Esophagus (tissue), 2 donors: ENCODE results near the gene YY2. TPM values are rescaled to one million over a fixed set of nuclear protein-coding genes. Genes with fewer than 3 reads are reported as not detected.

ENCODE experiments used
- polyA plus RNA-seq, 2 donors: library from polyadenylated mRNA; stranded (reverse); fragments of 200-250 nt; gene quantifications; one replicate each; pipeline ENCODE4 v1.2.3, GENCODE V29; 2013
- donor health status: healthy with polysubstance abuse.
- donor health status: Bipolar disorder and iron deficiency.

YY2 gene
- polyA plus RNA-seq, 2 donors, result 0.71 to 0.77 TPM

Other genes with a start within 250 kb of the YY2 start
- under 1 TPM; 0.01 to 0.04 TPM for gene KLHL34, start 197.7 kb upstream of the YY2 start, polyA plus RNA-seq
- gene SMPX, start 97.9 kb upstream of the YY2 start, polyA plus RNA-seq, result under 1 TPM; 0.33 to 0.41 TPM
- gene MBTPS2, start 16.4 kb upstream of the YY2 start, polyA plus RNA-seq, result 1 to 10 TPM in 1 of 2 donors, under 1 TPM in 1; 0.90 to 2.5 TPM
- gene SMS, start 84.7 kb downstream of the YY2 start, polyA plus RNA-seq, result 10 to 100 TPM; 26.6 to 43.2 TPM
- under 1 TPM; 0.09 to 0.12 TPM for gene PHEX, start 176.3 kb downstream of the YY2 start, polyA plus RNA-seq